Stimulated activated CD8-positive, alpha-beta memory T cell treated with anti-CD3 and anti-CD28 coated beads, Interleukin-7, amount 100 ng/mL, for 48 hours (primary cell): ENCODE measurements around the gene TSHB.

Experiments
- DNase-seq, 2 donors: peaks; one replicate each; pipeline ENCODE4 v3.0.0-alpha.2; 2020; ENCODE audit warnings: low read depth in 1 of 2; ENCODE audit errors: extremely low read depth in 1 of 2

Gene TSHB

DNA sequence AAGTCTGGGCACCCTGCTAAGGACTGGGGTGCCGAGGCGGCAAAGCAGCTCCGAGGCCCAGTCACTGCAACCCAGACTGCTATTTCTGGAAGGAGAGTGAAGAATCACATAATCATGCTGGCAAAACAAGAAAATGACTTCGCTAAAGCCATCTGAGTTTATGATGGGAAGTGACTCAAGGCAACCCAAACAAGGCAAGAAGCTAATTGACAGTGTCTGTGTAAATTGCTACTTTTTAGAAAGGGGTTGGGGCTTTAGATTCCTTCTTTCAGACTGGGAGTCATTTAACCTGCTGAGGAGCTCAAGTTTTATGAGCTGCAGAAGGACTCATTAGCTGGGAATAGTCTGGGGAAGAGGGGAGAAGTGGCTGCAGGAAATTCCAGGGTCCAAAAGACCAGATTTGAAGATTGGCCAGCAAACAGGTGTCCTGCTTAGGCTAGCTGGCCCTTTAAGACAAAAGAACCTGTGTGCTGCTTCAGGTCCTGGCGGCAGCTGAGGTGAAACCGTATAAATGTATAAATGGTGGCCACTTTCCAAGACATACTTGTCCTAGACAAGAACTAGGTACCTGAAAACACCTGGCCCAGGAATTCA is 28.1 kb downstream of the TSHB start:
- DNase-seq: no peak

- no peak for DNase-seq
Observed at GRCh38 chr1:115059316-115059715, 29.7 kb downstream of the TSHB start.

DNA sequence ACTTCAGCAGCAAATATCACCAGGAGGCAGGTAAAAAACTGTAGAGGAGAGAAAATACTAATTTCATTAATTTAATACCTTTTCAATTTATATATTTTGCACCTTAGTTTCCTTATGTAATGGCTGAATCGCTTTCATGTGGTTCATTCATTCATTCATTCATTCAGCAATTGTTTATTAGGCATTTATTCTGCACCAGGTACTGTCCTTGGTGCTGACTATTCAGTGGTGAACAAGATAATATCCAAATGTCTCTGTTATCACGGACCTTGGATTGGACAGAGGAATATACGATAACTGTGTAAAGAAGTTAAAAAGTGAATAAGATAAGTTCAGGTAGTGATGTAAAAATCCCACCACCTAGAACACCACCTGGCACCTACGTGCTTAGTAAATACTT is 30.9 kb downstream of the TSHB start:
- DNase-seq: no peak

GRCh38 chr1:115062542-115063004 is 32.9 kb downstream of the TSHB start:
- DNase-seq: peak; percentile 78 to 82

- no peak for DNase-seq
Observed at GRCh38 chr1:115063228-115063901, 33.7 kb downstream of the TSHB start.

DNA sequence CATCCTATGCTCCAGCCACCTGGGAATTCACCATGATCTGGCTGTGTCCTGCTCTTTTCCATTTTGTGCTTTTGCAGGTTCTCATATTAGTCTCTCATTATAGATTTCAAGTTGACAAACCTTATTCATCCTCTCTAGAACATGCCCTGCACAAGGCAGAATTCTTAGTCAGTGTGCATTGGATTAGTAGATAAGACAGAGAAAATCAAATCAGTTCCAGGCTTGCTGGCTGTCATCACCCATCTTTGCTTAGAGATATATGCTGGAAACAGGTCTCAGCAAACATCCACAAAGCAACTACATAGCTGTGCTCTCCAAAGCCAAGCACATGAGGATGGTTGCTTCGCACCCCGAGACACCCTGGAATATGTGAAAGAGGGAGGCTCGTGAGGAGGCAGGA is 34.8 kb downstream of the TSHB start:
- DNase-seq: no peak

GRCh38 chr1:115065021-115065420 is 35.4 kb downstream of the TSHB start:
- no peak for DNase-seq

DNA sequence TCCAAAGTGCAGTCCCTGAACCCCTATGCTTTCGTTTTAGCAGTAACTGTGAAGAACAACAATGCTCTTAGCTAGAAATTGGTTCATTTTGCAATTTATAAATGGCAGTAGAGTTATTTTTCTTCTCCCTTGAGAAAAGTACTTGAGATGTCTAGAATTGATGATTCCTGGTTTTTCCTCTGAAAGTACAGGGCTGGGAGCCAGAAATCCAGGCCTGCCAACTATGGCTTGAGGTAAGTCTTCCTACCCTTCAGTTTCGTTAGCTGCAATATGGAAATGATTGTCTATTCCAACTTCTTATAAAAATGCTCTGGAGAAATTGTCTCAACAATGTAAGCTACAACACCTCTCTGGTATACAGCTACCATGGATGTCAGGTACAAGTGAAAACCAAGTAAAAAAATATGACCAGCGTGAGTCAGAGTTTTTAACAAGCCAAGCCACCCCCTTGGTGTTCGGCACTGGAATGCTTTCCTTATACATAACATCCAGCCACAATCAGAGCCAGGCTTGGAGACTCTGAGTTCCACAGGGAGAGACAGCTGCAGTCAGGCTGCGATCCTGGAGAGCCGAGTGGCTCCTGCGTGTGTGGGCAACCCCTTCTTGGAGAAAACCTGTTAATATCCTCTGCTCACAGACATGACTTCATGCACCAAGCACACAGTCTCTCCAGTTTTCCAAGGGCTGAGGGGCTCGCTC is 37.7 kb downstream of the TSHB start:
- no peak for DNase-seq

- no peak for DNase-seq
Observed at GRCh38 chr1:115068826-115069585, 39.4 kb downstream of the TSHB start.

GRCh38 chr1:115069659-115070308 is 40.2 kb downstream of the TSHB start:
- DNase-seq: no peak

DNA sequence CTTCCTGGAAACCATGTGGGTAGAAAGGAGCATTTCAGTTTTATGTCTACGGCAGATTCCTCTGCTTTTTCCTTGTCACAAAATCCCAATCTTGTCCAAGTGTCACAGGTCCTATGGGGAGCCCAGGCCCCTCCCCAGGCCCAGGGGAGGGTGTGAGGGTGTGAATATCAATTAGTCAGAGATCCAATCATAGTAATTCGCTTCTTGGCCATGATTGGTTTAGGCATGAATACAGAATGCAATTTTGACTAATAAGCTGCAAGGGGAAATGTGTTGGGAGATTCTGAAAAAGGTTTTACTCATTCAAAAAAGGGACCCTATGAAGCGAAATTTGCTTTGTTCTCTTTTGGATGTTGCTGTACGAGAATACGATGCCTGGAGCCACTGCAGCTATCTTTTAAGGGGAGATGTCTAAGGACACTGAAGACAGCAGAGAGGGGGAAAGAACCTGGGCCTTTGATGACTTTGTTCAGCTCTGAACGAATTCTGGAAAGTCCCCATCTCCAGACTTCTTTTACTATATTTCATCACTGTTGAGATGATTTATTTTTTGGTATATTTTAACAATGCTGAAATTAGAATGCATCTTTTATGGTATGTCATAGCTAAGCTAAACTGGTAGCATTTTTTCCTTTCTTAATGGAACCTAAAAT is 41.5 kb downstream of the TSHB start:
- no peak for DNase-seq

- peak in 1 of 2 donors; percentile 32 for DNase-seq
Observed at GRCh38 chr1:115073298-115074087, 43.9 kb downstream of the TSHB start.

GRCh38 chr1:115074839-115075534 is 45.4 kb downstream of the TSHB start:
- DNase-seq: no peak

DNA sequence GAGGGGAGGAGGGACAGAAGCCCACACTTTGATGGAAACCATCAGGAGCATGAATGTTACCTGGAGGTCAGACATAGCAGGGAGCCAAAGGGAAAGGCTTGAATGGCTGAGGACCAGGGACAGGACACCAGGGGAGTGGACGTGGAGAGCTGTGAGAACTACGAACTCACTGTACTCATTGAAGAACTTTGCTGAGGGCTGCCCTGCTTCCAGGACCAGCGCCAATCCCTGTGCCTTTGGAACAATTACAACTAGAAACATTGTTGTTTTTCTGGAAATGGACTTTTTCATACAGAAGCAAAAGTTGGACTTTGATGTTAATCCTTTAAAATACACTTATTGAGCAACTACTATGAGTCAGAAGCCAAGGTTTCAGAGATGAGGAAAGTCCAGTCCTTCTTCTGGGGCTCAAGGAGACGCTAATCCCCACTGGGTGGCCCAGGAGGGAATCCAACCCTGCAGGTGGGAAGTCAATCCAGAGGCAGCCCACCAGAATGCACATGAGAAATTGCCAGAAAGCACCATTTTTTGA is 46.8 kb downstream of the TSHB start:
- no peak for DNase-seq

DNA sequence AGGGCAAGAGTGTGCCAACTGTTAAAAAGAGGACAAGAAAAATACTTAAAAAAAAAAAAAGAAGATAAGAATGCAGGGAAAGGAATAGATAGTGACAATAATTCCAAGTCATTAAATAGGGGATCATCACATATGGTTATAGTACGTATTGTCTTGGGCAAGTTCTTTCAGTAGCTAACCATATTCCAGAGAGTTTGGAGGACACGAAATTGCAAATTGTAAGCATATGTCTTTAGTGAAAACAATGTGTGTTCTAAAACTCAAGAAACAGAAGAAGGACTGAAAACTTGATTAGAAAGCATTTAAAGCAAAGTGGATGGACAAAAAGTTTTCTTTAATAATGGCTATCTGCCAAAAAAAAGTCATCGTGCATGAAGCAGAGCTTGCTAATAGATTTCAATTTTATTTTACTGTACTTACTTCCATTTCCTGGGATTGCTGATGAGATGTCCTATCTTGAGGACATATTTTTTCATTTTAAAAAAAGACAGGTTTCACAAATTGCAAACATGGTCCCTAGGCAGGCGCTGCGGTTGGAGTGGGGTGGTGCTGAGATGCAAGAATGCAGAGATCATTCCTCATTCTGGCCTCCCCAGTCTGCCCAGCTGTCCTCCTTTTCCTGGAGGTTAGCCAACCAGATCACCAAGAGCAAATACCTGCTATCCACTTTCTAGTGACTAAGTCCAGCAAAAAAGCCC is 47.8 kb downstream of the TSHB start:
- no peak for DNase-seq

- DNase-seq: no peak
Observed at GRCh38 chr1:115077984-115078330, 48.3 kb downstream of the TSHB start.

GRCh38 chr1:115078708-115079107 is 49.1 kb downstream of the TSHB start:
- no peak for DNase-seq

DNA sequence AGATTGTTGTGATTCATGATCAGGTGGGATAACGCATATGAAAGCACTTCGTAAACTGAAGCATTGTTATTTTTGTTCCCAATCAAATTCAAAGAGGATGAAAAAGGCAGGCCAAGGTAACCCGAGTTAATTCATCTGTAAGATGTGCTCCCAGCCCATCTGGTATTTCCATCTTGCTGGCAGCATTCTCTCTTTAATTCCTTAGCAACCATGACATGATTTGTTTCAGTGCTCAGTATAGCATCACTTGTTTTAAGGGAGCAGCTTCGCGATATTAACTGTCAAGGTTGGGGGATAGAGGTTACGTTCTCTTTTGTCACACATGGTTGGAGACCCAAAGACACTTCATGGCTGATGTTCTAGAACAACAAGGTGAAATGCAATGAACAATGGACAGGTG is 53.3 kb downstream of the TSHB start:
- no peak for DNase-seq
